HT1080 (cell line): ENCODE measurements around the gene CTSW. TPM values are rescaled to one million over a fixed set of nuclear protein-coding genes. Genes with fewer than 3 reads are reported as not detected.

Experiments used
- DNase-seq: peaks from one replicate; pipeline ENCODE4 v3.0.0-alpha.2; 2015; ENCODE audit warnings: low read depth
- total RNA-seq: library from RNA; depleted of rRNA; stranded (reverse); fragments of >200 nt; shearing (Covaris generic); gene quantifications from 2 replicates; pipeline ENCODE4 v1.2.3, GENCODE V29; 2014

Gene CTSW
- total RNA-seq, 1 experiment from 2014 or later = 0.24 TPM

DNA sequence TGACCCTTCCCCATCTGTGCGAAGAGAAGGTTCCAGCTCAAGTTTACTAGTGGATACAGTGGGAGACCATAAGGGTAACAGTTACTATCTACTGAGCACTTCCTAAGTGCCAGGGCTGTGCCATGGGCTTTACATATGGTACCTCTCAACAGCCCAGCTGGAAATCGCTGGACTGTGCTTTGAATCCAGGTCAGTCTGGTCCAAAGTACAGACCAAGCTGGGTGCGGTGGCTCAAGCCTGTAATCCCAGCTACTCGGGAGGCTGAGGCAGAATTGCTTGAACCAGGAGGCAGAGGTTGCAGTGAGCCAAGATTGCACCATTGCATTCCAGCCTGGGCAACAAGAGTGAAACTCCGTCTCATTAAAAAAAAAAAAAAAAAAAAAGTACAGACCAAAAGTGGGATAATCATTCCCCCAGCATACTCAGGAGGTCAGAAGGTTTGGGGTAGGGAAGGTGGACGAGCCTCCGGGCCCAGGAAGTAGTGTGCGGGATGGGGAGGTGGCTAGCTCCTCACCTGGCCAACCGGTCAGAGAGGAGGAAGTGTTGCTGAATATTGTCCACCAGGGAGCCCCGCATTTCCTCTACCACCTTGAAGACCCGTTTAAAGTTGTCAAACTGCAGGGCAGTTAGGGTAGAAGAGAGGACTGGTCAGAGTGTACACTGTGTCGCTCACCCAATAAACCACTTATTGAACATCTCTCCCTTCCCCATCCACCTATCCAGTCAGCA is 6.3 kb downstream of the CTSW start:
- DNase-seq = no peak

DNA sequence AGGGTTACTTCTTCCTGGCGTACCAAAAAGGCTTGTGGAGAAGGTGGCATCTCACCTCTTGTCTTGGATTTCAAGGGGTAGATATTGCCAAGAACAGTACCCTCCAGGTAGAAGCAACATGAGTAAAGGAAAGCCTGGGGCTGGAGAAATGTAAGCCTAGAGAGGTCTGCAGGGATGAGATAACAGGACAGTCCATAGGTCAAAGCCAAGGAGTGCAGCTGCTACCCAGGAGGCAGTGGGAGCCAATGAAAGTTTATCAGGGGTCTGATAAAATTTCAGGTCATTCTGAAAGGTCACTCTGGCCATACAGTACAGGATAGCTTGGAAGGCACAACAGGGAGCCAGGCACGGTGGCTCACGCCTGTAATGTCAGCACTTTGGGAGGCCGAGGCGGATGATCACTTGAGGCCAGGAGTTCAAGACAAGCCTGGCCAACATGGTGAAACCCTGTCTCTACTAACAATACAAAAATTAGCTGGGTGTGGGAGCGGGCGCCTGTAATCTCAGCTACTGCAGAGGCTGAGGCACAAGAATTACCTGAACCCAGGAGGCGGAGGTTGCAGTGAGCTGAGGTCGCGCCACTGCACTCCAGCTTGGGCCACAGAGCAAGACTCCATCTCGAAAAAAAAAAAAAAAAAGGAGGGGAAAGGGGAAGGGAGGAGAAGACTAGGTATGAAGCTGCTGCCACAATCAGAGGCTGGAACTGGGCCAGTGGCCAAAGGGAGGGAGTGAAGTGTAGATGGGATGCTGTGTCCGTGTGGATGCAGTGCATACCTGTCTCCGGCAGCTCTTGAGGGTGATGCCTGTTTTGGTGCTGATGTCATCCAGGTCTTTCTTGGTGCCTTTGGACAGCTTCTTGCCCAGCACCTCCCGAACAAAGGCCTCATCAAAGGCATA is 7.4 kb downstream of the CTSW start:
- no peak for DNase-seq

DNA sequence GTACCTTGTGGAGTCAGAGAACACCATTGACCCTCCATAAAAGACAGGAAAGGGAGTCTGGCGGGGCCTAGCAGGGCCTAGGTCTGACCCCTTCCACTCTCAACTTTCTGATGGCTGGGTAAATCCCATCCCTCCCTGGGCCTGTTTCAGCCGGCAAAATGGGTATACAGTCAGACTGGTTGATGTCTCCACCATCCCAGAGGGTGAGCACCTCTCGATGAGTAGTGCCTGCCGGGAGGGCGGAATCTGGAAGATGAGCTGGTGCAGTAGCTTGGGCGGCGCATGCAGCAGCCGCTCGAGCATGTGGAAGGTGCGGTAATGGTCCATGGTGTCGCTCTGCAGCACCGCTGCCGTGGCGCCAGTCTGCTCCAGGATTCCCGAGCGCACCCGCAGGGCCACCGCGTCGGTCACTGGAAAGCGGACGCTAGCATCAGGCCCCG is 8.1 kb downstream of the CTSW start:
- DNase-seq = no peak

DNA sequence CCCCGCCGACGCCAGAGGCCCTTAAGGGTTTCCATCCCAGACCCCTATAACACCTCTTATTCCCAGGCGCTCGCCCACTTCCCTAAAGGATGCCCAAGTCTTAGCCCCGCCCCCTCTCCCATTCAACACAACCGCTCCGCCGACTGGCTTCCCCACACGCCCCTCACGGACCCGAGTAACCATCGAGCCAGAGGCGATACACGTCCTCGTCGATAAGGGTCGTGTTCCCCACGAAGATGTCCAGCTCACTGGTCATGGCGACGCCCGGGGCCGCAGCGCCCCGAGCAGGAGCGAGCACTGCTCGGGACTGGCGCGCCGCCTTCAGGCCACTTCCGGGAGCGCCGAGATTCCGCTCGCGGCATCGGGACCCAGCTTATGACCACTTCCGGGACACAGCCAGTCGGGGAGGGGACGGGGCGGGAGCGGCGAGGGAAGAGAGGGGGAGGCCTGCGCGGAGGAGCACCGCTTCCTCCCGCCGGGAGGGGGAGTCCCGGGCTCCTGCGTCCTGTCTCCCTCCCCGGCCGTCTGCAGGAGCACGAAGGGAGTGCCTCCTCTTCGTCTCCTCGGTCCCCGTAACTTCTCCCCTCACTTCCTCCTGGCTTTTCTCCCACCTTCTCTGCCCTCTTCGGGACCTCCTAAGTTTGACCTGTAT is 8.7 kb downstream of the CTSW start, which contains the start of gene FIBP:
Gene FIBP (minus strand): TSS at position 309 of the 652 bp plus-strand sequence. CDS start 53 bp downstream, at position 256.
- DNase-seq = peak; percentile 95

DNA sequence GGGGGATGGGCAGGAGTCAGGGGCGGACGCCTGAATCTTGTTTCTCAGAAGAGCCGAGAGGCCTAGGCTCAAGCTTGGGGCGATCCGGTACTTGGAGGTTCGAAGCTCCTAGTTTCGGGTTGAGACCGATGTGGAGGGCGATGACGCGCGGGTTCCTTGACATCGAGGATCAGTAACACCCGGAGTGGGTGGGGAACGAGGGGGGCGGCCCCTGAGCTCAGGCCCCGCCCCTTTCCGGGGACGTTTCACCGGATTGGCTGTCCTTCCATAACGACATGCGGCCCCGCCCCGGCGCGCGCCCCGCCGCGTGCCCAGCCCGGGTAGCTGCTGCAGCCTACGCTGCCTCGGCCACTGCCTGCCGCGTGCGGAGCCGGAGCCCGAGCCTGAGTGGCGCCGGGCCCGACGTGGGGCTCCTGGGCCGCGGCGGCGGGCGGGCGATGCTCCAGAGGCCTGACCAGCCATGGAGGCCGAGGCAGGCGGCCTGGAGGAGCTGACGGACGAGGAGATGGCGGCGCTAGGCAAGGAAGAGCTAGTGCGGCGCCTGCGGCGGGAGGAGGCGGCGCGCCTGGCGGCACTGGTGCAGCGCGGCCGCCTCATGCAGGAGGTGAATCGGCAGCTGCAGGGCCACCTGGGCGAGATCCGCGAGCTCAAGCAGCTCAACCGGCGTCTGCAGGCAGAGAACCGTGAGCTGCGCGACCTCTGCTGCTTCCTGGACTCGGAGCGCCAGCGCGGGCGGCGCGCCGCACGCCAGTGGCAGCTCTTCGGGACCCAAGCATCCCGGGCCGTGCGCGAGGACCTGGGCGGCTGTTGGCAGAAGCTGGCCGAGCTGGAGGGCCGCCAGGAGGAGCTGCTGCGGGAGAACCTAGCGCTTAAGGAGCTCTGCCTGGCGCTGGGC is 10.9 kb downstream of the CTSW start, which contains the start of gene CCDC85B:
Gene CCDC85B (plus strand): TSS at position 350 of the 895 bp plus-strand sequence. CDS start 111 bp downstream, at position 461.
- peak; percentile 98 for DNase-seq

DNA sequence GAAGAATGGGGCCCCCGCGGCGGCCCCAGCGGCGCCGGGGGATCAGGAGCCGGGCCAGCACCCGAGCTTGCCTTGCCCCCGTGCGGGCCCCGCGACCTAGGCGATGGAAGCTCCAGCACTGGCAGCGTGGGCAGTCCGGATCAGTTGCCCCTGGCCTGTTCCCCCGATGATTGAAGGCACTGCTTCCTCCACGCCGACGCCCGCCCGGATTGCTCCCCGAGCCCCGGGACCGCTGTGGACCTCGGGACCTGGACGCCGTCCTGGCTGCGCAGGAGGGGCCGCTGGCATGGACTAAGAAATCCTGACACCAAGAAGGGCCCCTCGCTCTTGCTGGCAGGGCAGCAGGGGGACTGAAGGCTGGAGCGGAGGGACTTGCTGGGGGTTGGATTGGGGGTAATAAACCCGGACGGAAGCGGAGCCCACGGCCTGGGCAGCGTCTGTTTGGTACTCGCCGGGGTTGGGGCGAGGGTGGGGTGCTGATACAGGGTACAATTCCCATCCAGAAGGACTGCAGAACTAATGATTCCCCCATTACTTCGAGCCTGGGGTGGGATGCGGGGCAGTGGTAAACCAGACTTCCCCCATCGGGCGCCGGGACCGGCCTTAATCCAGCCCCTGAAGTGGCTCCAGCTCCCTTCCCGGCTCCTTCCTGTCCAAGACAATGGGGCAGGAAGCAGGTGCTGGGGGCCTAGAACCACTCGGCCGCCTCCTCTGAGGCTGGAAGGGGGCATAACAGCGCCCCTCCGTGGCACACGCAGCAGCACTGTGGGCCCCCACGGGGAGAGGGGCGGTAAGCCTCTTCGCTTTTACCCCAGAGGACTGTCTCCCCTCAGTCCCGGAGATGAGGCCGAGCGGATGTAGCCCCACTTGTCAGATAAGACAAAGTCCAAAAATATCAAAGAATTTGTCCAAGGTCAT is 11.8 kb downstream of the CTSW start:
- peak; percentile 88 for DNase-seq

DNA sequence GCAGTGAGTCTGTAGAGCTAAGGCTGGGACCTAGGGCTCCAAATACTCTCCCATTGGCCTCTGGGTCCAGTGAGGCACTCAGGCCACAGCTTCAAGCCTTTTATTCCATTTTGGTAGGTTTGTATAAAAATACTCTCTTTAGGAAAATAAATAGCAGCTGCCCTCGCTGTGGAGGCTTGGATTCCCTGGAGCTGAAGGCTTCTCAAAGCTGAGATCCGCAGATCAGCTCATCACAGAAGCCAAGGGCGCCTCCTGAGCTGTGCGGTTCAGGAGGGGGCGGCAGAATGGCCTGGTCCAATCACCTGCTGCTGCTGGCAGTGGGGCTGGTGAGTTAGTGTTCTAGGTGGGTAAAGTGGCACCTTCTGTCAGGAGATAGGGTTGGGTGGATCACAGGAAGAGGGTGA is 12.5 kb downstream of the CTSW start:
- peak; percentile 71 for DNase-seq

DNA sequence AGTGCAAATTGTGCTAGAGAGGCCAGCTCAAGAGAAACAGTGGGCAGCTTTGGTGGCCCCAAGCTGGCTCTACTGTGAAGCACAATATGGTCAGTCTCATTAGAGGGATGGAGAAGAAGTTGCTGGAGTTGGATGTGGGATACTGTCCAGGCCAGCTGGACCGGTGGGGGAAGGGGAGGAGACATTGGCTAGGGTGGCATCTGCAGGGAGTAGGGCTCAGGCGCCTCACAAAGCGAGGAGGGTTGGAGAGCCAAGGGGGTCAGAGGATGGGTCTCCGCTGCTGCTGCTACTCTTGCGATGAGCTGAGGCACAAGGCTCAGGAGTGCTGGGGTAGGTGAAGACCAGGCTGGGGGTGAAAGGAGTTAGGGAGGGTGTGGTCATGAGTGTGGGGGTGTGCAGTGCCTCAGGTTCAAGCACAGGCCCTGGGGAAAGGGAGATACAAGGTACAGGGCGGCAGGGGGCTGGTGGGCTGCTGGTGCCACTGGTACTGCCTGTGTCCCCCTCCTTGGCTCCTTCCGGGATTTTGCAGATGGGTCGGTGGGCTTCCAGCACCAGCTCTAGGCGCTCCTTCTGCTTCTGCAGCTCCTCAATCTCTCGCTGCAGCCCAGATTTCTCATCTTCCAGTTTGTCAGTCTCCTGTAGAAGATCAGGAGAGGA is 13.2 kb downstream of the CTSW start:
- peak; percentile 68 for DNase-seq

DNA sequence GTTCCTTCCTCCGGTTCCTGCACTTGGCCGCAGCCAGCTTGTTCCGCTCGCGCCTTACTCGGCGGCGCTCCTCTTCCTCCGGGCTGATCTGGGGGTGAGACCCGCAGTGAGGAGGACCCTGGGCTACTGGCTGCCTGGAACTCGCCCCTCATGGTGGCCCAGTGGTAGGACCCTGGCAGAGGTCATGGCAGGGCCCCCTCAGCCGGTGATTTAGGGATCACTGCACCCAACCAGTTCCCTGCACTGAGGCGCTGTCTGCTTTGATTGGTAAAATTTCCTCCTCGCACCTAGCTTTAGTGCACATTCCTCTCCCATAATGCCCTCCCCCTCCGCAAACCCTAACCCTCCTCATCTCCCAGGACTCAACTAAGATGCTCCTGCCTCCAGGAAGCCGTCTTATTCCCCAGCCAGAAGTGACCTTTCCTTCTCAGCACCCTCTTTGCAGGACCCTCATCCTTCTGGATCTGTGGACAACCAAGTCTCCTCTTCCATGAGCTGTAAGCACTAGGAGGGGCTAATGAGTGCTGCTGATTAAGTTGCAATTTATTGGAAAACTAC is 14.5 kb downstream of the CTSW start:
- DNase-seq = peak; percentile 61

DNA sequence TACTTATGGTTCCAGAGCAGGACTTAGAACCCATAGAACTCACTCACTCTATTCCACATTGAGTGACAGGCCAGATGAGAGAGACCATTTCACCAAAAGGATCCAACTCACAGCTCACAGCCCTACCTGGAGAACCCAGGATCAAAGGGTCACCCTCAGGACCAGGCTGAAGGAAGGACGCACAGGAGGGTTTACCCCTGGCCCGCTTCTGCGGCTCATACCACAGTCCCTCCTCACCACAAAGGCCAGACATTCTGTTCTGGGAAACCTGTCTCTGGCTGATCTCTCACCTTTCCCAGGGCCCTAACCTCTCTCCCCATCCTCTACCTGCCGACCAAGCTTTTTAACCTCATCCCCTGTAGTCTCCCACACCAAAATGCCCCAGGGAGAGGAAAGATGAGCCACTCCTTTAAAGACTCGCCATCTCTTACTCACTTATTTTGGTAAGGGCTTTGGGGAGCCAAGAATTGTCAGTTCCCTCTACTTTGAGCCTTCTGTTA is 15.9 kb downstream of the CTSW start:
- peak; percentile 40 for DNase-seq

DNA sequence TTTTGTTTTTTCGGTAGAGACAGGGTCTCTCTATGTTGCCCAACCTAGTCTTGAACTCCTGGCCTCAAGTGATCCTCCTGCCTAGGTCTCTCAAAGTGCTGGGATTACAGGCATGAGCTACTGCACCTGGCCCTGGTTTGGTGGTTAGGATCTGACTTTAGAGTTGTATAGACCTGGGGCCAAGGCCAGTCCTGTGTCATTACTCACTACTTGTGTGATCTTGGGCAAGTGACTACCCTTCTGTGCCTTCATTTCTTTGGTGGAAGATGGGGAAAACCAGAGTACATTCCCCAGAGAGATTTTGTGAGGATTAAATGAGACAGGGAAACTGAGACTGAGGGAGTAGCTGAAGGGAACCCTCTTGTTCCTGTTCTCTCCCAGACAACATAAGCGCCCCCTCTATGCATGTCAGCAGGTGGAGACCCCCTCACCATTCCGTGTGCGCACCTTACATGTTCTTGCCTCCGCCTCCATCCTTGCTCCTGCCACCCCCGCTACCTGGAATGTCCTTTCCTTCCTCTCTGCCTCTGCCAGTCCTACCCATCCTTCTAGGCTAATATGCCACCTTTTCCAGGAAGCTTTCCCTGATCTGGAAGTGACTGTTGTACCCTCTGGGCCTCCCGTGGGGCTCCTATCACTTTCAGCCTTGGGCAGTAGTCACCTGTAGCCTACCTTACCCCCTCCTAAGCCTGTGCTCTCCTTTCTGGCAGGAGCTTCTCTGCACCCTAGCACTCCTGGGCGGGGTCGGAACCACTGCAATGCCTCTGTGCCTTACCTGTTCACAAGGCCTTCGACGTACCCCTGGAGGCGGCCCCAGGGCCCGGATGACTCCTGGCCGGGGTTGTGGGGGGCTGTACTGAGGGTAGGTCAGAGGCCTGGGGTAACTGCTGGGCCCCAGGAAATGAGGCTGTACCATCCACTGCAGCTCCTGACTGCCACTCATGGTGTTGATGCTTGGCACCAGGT is 16.7 kb downstream of the CTSW start:
- DNase-seq = peak; percentile 29

DNA sequence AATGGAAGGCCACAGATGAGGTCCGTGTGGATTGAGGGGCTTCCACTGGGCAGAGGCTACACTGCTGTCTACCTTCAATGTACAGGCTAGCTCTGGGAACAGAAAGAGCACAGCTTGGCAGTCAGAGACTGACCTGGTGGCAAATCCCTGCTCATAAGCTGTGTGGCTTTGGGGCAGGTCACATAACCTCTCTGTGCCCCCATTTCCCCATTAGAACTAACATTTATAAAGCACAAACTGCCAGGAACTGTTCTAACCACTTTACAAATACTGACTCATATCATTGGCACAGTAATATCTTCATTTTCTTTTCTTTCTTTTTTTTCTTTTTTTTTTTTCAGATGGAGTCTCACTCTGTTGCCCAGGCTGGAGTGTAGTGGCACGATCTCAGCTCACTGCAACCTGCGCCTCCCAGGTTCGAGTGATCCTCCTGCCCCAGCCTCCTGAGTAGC is 17.4 kb downstream of the CTSW start:
- peak; percentile 57 for DNase-seq

DNA sequence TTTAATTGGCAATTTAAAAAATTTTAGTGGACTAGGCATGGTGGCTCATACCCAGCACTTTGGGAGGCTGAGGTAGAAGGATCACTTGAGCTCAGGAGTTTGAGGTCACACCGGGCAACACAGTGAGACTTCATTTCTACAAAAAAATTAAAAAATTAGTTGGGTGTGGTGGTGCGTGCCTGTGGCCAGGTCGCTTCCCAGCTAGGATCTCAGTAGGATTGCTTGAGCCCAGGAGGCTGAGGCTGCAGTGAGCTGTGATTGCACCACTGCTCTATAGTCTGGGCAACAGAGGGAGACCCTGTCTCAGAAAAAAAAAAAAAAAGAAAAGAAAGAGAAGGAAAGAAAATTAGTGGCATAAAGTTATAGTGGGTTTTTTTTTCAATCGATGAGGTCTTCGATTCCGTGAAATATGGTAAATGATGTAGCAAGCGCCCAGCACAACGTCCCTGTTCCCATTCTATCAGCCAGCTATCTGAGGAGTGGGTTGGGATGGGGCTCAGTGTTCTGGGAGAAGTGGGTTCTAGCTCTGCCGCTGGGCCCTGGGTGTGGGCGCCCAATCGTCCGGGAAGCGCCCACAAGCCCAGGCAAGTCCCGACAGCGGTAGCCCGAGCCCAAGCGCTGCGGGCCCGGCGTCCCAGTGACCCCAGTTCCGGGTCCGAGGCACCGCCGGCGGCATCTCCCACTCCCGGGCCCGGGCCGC is 19.2 kb downstream of the CTSW start:
- no peak for DNase-seq

DNA sequence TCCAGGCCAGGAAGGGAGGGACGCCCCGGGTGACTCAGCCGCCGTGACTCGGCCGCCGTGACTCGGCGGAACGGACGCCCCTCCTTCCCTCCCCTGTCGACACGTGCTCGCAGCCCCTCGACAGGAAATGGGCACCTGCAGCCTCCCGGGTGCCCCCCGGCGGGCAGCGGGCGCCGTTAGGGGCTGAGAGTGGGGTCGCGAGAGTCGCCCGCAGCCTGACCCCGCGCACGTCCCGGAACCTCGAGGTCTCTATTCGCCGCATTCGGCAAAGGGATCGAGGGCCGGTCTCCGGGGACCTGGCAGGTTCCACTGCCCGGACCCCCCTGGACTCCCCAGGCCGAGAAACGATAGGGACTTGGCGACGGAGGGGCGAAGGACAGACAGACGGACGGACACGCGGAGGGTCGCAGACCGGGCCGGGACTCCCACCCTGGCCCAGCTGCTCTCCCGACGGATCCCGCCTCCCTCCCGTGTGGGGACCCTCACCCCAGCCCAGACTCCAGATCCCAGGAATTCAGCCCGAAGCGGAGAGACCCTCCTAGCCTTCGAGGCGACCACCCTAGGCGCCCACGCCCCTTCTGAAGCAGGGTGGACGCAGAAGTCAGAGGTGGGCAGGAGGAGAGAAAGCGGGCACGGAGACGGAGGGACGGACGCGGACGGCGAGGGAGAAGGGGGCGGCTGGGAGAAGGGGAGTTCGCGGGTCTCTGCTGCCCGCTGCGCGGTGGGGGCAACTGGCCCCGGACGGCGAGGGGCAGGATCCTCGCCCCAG is 19.9 kb downstream of the CTSW start:
- peak; percentile 95 for DNase-seq

DNA sequence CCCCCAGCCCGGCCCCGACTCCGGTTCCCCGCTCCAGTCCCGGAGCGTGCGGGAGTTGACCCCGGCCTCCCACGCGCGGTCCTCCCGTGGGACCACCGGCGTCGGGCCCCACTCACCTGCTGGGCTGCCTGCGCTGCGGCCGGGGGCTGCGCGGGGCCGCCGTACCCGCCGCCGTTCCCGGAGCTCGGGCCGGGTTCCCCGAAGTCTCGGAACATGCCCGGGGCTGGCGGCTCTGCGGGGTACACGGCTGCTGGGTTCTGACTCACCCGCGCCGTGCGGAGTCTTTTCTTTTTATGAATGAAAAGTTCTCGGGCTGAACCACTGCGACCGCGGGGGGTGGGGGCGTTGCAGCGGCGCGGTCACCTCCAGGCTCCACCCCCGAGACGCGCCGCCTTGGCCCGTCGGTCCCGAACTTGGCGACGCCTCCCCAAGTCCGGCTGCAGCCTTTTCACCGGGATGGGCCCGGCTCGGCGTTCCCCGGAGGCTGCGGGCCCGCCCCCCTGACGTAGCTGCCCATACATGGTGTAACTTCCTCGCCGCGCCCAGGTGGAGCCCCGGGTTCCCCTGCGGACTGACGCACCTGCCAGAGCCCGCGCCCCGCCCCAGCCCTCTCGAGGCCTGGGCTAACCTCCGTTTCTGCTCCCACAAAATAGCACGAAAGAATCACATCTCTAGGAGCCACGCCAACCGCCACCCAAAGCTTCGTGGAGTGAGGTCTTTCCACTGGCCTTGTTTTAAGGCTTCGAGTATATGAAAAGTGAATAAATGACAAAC is 20.7 kb downstream of the CTSW start, which contains the start of gene FOSL1:
Gene FOSL1 (minus strand): TSS at position 264 of the 774 bp plus-strand sequence. CDS start 49 bp downstream, at position 215.
- peak; percentile 98 for DNase-seq
